ENCODE results near the gene OBSCN. TPM values are rescaled to one million over a fixed set of nuclear protein-coding genes. Genes with fewer than 3 reads are reported as not detected.
"Not testable (repeated sequence)": the region's sequence is repeated elsewhere in the genome, so short reads cannot be mapped to it uniquely, and the experiment has no call there.

The OBSCN gene
- total RNA-seq, 1 donor from 2014 or later = 25.7 TPM

GRCh38 chr1:228226141-228226874, 18.5 kb downstream of the OBSCN start:
- TF ChIP-seq CTCF (IDR thresholded peaks at IDR 0.05; ENCODE audit: partially characterized antibody, unreplicated experiment) = no peak
- no peaks in the 10 kb centered on the region for H3K36me3 Mint-ChIP-seq (ENCODE audit: unreplicated experiment)
- H3K27ac Mint-ChIP-seq (ENCODE audit: unreplicated experiment) = no peak overlapping the region
- H3K4me3 Mint-ChIP-seq (ENCODE audit: unreplicated experiment) = no peak overlapping the region
- no peak for DNase-seq
- peaks cover 5% of the 10 kb centered on the region for H3K4me1 Mint-ChIP-seq (ENCODE audit: low read depth, unreplicated experiment)
- H3K9me3 Mint-ChIP-seq (ENCODE audit: unreplicated experiment) = peaks cover 3% of the 10 kb centered on the region
- peaks cover 4% of the 10 kb centered on the region for H3K27me3 Mint-ChIP-seq (ENCODE audit: unreplicated experiment)

- no peak for DNase-seq
- no peaks in the 10 kb centered on the region for H3K36me3 Mint-ChIP-seq (ENCODE audit: unreplicated experiment)
Measured at GRCh38 chr1:228226956-228227791, 19.3 kb downstream of the OBSCN start.

DNA sequence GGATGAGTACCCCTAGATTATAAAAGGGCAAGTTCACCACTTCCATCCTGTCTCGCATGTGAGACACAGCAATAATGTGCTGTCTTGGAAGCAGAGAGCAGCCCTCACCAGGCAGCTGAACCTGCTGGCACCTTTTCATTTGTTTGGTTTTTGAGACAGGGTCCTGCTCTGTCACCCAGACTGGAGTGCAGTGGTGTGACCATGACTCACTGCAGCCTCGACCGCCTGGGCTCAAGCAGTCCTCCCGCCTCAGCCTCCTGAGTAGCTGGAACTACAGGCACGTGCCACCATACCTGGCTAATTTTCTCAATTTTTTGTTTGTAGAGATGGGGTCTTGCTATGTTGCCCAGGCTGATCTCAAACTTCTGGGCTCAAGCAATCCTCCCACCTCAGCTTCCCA, 20.3 kb downstream of the OBSCN start:
- not testable (repeated sequence) for H3K27me3 Mint-ChIP-seq (ENCODE audit: unreplicated experiment); H3K4me3 Mint-ChIP-seq (ENCODE audit: unreplicated experiment); H3K9me3 Mint-ChIP-seq (ENCODE audit: unreplicated experiment); H3K36me3 Mint-ChIP-seq (ENCODE audit: unreplicated experiment); H3K4me1 Mint-ChIP-seq (ENCODE audit: low read depth, unreplicated experiment); H3K27ac Mint-ChIP-seq (ENCODE audit: unreplicated experiment); DNase-seq

More at GRCh38 chr1:228226956-228227791, 19.3 kb downstream of the OBSCN start:
- no peak overlapping the region for H3K27ac Mint-ChIP-seq (ENCODE audit: unreplicated experiment)
- H3K9me3 Mint-ChIP-seq (ENCODE audit: unreplicated experiment) = peaks cover 2% of the 10 kb centered on the region
- peaks cover 4% of the 10 kb centered on the region for H3K27me3 Mint-ChIP-seq (ENCODE audit: unreplicated experiment)
- TF ChIP-seq CTCF (IDR thresholded peaks at IDR 0.05; ENCODE audit: partially characterized antibody, unreplicated experiment) = peak; percentile 18
- peaks cover 5% of the 10 kb centered on the region for H3K4me1 Mint-ChIP-seq (ENCODE audit: low read depth, unreplicated experiment)
- no peak overlapping the region for H3K4me3 Mint-ChIP-seq (ENCODE audit: unreplicated experiment)

- Mint-ChIP-seq H3K4me1 (ENCODE audit: low read depth, unreplicated experiment) (peaks cover 5% of the 10 kb centered on the region), H3K9me3 (ENCODE audit: unreplicated experiment) (peaks cover 2% of the 10 kb centered on the region), H3K27me3 (ENCODE audit: unreplicated experiment) (peaks cover 4% of the 10 kb centered on the region), H3K4me3 (ENCODE audit: unreplicated experiment) (no peak overlapping the region), H3K27ac (ENCODE audit: unreplicated experiment) (no peak overlapping the region), H3K36me3 (ENCODE audit: unreplicated experiment) (no peaks in the 10 kb centered on the region)
- no peak for DNase-seq
- no peak for TF ChIP-seq CTCF (IDR thresholded peaks at IDR 0.05; ENCODE audit: partially characterized antibody, unreplicated experiment)
Measured at GRCh38 chr1:228228601-228229074, 20.8 kb downstream of the OBSCN start.

- H3K9me3 Mint-ChIP-seq (ENCODE audit: unreplicated experiment) = no peaks in the 10 kb centered on the region
- peaks cover 3% of the 10 kb centered on the region for H3K36me3 Mint-ChIP-seq (ENCODE audit: unreplicated experiment)
Measured at GRCh38 chr1:228231189-228231588, 23.3 kb downstream of the OBSCN start.

More at GRCh38 chr1:228231189-228231588, 23.3 kb downstream of the OBSCN start:
- Mint-ChIP-seq H3K27me3 (ENCODE audit: unreplicated experiment) (peaks cover 3% of the 10 kb centered on the region), H3K4me1 (ENCODE audit: low read depth, unreplicated experiment) (no peaks in the 10 kb centered on the region), H3K4me3 (ENCODE audit: unreplicated experiment) (no peak overlapping the region), H3K27ac (ENCODE audit: unreplicated experiment) (no peak overlapping the region)
- DNase-seq = no peak
- TF ChIP-seq CTCF (IDR thresholded peaks at IDR 0.05; ENCODE audit: partially characterized antibody, unreplicated experiment) = no peak

Data from glutamatergic neuron (in vitro differentiated cells).